ENCODE measurements around the gene FOXK1.

GRCh38 chr7:4807598-4808016, 125.5 kb downstream of the FOXK1 start:
- TF ChIP-seq POLR2A (IDR thresholded peaks at IDR 0.05), result no peak
- TF ChIP-seq, protein P1, sequence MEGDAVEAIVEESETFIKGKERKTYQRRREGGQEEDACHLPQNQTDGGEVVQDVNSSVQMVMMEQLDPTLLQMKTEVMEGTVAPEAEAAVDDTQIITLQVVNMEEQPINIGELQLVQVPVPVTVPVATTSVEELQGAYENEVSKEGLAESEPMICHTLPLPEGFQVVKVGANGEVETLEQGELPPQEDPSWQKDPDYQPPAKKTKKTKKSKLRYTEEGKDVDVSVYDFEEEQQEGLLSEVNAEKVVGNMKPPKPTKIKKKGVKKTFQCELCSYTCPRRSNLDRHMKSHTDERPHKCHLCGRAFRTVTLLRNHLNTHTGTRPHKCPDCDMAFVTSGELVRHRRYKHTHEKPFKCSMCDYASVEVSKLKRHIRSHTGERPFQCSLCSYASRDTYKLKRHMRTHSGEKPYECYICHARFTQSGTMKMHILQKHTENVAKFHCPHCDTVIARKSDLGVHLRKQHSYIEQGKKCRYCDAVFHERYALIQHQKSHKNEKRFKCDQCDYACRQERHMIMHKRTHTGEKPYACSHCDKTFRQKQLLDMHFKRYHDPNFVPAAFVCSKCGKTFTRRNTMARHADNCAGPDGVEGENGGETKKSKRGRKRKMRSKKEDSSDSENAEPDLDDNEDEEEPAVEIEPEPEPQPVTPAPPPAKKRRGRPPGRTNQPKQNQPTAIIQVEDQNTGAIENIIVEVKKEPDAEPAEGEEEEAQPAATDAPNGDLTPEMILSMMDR (IDR thresholded peaks at IDR 0.05), result no peak

Data from ovary (tissue), 3 donors.